Fibroblast of lung (primary cell): ENCODE data around the gene IDE. TPM values are rescaled to one million over a fixed set of nuclear protein-coding genes. Genes with fewer than 3 reads are reported as not detected.

ENCODE experiments used
- DNase-seq, 2 donors: peaks; one replicate each; pipeline versions ENCODE4 v3.0.0 to v3.0.0-alpha.2; 2010; ENCODE audit warnings: low read depth in 2 of 2
- H2AFZ ChIP-seq: 2 replicates; pipeline ENCODE4 v1.5.1; 2012; ENCODE audit warnings: low read length, control low read depth, inconsistent platforms
- H3K27ac ChIP-seq: 2 replicates; pipeline ENCODE4 v1.5.1; 2011; ENCODE audit warnings: low read length, control low read depth; ENCODE audit not compliant: insufficient read depth
- H3K27me3 ChIP-seq: 2 replicates; pipeline ENCODE4 v1.5.1; 2011; ENCODE audit warnings: mild to moderate bottlenecking, low read length; ENCODE audit not compliant: control insufficient read depth, insufficient read depth
- H3K36me3 ChIP-seq: 2 replicates; pipeline ENCODE4 v1.5.1; 2011; ENCODE audit warnings: low read length; ENCODE audit not compliant: control insufficient read depth, insufficient read depth
- H3K4me1 ChIP-seq: 2 replicates; pipeline ENCODE4 v1.5.1; 2011; ENCODE audit warnings: low read length; ENCODE audit not compliant: control insufficient read depth, insufficient read depth; ENCODE audit errors: extremely low read depth
- H3K4me2 ChIP-seq: 2 replicates; pipeline ENCODE4 v1.5.1; 2011; ENCODE audit warnings: low read length, control low read depth; ENCODE audit not compliant: insufficient read depth; ENCODE audit errors: extremely low read depth
- H3K4me3 ChIP-seq, 4 experiments: fragments of 200-600 bp in 1 of 4; sonication (generic) in 1 of 4; replicated peaks in 1 of 4; 2 replicates each; pipeline ENCODE4 v1.5.1; 2011 to 2016; ENCODE audit warnings: low read length in 4 of 4, low read depth in 3 of 4, mild to moderate bottlenecking in 3 of 4, control low read depth in 2 of 4, inconsistent platforms in 1 of 4, mixed read lengths in 1 of 4; ENCODE audit not compliant: insufficient read depth in 1 of 4; ENCODE audit errors: control extremely low read depth in 1 of 4
- H3K79me2 ChIP-seq: 2 replicates; pipeline ENCODE4 v1.5.1; 2012; ENCODE audit warnings: mild to moderate bottlenecking, low read length, inconsistent platforms; ENCODE audit not compliant: control insufficient read depth, insufficient read depth
- H3K9ac ChIP-seq: 2 replicates; pipeline ENCODE4 v1.5.1; 2011; ENCODE audit warnings: mild to moderate bottlenecking, low read length, control low read depth; ENCODE audit not compliant: insufficient read depth
- H3K9me3 ChIP-seq: 2 replicates; pipeline ENCODE4 v1.5.1; 2012; ENCODE audit warnings: low read depth, low read length; ENCODE audit not compliant: control insufficient read depth, insufficient read depth
- H4K20me1 ChIP-seq: 2 replicates; pipeline ENCODE4 v1.5.1; 2011; ENCODE audit warnings: low read length; ENCODE audit not compliant: control insufficient read depth, insufficient read depth; ENCODE audit errors: extremely low read depth
- EZH2 ChIP-seq: IDR thresholded peaks from 2 replicates; pipeline ENCODE4 v1.5.1; 2012; ENCODE audit warnings: low read length, control low read depth, mild to moderate bottlenecking; ENCODE audit errors: missing control alignments
- polyA plus RNA-seq, 2 donors: library from polyadenylated mRNA; depleted of rRNA in 1 of 2; stranded (reverse) in 1 of 2; unstranded in 1 of 2; fragments of >200 nt; gene quantifications; 2 replicates each; pipeline ENCODE4 v1.2.1, GENCODE V29; 2011 to 2012; ENCODE audit warnings: missing spikeins in 1 of 2
- total RNA-seq: library from RNA; depleted of rRNA; stranded (reverse); fragments of >200 nt; gene quantifications from 2 replicates; pipeline ENCODE4 v1.2.1, GENCODE V29; 2014
- TF ChIP-seq, protein P1 (sequence below), 2 donors: IDR thresholded peaks in 1 of 2; conservative IDR thresholded peaks in 1 of 2; 1 replicate in 1 of 2; 2 replicates in 1 of 2; pipeline ENCODE4 v1.5.1; 2011 to 2012; ENCODE audit warnings: low read length in 2 of 2, control low read depth in 1 of 2, inconsistent platforms in 1 of 2, low read depth in 1 of 2, mild to moderate bottlenecking in 1 of 2

The IDE gene
- total and polyA plus RNA-seq, 2 donors (not counting 1 experiment from before 2014, with no cell fraction given) = 21.3 to 24.5 TPM

DNA sequence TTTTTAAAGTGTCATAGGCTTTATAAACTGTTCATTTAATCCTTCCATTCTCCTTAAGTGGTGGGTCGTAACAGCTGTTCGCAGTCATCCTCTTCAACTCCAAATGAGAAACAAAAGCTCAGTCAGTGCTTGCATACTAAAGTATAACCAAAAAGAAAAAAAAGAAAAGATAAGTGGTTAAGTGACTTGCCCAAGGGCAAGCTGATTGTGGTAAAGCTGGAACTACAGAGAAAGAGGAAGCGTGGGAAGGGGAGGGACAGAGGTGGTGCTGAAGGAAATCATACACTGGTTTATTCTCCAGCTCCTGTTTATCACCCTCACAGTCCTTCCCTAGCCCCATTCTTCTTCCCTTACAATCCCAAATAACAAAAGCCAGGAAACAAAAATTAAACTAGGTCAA, 29.6 kb downstream of the IDE start:
- Histone ChIP-seq H2AFZ (no peak overlapping the region), H3K27ac (no peak overlapping the region), H3K9me3 (no peaks in the 10 kb centered on the region), H4K20me1 (no peaks in the 10 kb centered on the region), H3K9ac (no peak overlapping the region), H3K36me3 (no peaks in the 10 kb centered on the region), H3K27me3 (no peaks in the 10 kb centered on the region), H3K4me1 (no peaks in the 10 kb centered on the region), H3K4me2 (no peak overlapping the region), H3K79me2 (no peaks in the 10 kb centered on the region), H3K4me3 (no peak overlapping the region)
- TF ChIP-seq, protein P1, sequence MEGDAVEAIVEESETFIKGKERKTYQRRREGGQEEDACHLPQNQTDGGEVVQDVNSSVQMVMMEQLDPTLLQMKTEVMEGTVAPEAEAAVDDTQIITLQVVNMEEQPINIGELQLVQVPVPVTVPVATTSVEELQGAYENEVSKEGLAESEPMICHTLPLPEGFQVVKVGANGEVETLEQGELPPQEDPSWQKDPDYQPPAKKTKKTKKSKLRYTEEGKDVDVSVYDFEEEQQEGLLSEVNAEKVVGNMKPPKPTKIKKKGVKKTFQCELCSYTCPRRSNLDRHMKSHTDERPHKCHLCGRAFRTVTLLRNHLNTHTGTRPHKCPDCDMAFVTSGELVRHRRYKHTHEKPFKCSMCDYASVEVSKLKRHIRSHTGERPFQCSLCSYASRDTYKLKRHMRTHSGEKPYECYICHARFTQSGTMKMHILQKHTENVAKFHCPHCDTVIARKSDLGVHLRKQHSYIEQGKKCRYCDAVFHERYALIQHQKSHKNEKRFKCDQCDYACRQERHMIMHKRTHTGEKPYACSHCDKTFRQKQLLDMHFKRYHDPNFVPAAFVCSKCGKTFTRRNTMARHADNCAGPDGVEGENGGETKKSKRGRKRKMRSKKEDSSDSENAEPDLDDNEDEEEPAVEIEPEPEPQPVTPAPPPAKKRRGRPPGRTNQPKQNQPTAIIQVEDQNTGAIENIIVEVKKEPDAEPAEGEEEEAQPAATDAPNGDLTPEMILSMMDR (conservative IDR thresholded peaks at IDR 0.05 in 1 of 2, IDR thresholded peaks at IDR 0.05 in 1 of 2; ENCODE audit: low read depth in 1 of 2, low read length in 2 of 2) = no peak
- no peak for TF ChIP-seq EZH2
- DNase-seq = peak in 1 of 2 donors; percentile 71

DNA sequence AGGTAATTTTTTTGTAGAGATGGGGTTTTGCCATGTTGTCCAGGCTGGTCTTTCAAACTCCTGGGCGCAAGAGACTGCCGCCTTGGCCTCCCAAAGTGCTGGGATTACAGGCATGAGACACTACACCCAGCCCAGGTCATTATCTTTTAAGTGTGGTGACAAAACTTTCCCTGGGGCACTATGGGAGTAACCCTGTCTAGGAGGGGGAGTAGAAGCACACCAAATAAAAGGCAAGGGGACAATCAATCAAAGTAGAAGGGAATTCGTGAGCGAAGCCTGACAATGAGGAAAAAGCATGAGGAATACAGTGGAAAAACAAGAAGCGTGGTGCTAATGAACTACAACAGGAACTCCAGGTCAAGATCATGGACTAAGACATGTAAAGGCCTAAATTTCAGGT, 31.4 kb downstream of the IDE start:
- H3K9me3 ChIP-seq = no peaks in the 10 kb centered on the region
- H3K4me3 ChIP-seq = no peak overlapping the region
- no peaks in the 10 kb centered on the region for H3K4me1 ChIP-seq
- TF ChIP-seq, protein P1 (conservative IDR thresholded peaks at IDR 0.05 in 1 of 2, IDR thresholded peaks at IDR 0.05 in 1 of 2; ENCODE audit: low read depth in 1 of 2, low read length in 2 of 2) = no peak
- no peak for TF ChIP-seq EZH2
- no peak overlapping the region for H3K4me2 ChIP-seq
- no peak overlapping the region for H3K9ac ChIP-seq
- H3K27me3 ChIP-seq = no peaks in the 10 kb centered on the region
- H3K36me3 ChIP-seq = no peaks in the 10 kb centered on the region
- H2AFZ ChIP-seq = no peak overlapping the region
- H4K20me1 ChIP-seq = no peaks in the 10 kb centered on the region
- H3K27ac ChIP-seq = no peak overlapping the region
- no peaks in the 10 kb centered on the region for H3K79me2 ChIP-seq
- no peak for DNase-seq

DNA sequence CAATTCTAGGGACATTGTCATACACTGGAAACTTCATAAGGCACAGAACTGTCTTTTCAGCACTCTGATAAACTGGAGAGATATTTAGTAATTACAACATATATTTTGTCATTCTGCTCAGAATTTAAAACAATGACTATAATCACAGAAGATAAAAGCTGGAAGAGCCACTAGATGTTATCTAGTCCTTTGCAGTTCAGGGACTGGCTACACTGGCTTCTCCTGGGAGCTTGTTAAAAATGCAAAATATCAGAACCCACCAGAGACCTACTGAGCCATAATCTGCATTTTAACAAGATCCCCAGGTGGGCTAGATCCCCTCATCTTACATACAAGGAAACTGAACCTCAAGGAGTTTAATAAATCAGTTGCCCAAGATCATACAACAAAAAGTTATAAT, 32.3 kb downstream of the IDE start:
- no peak overlapping the region for H3K9ac ChIP-seq
- H3K36me3 ChIP-seq = no peaks in the 10 kb centered on the region
- TF ChIP-seq, protein P1 (conservative IDR thresholded peaks at IDR 0.05 in 1 of 2, IDR thresholded peaks at IDR 0.05 in 1 of 2; ENCODE audit: low read depth in 1 of 2, low read length in 2 of 2) = no peak
- TF ChIP-seq EZH2 = no peak
- no peaks in the 10 kb centered on the region for H3K79me2 ChIP-seq
- no peak for DNase-seq
- H3K27me3 ChIP-seq = no peaks in the 10 kb centered on the region
- no peaks in the 10 kb centered on the region for H3K9me3 ChIP-seq
- no peak overlapping the region for H3K4me3 ChIP-seq
- H3K4me1 ChIP-seq = no peaks in the 10 kb centered on the region
- H3K27ac ChIP-seq = no peak overlapping the region
- H2AFZ ChIP-seq = no peak overlapping the region
- no peaks in the 10 kb centered on the region for H4K20me1 ChIP-seq
- no peak overlapping the region for H3K4me2 ChIP-seq
